Panc1 (cell line): ENCODE data around the gene CAMKK1. TPM values are rescaled to one million over a fixed set of nuclear protein-coding genes. Genes with fewer than 3 reads are reported as not detected.

Experiments used
- ATAC-seq: fragments of 200-7000 bp; cut with Tn5 transposase; 2 replicates; pipeline ENCODE4 v1.9.1; 2020; ENCODE audit warnings: mild to moderate bottlenecking, moderate library complexity
- BruUV-seq: library from RNA; stranded (reverse); fragments of 400-500 nt; replicated peaks from 2 replicates; lab custom pipeline; 2021; lab: Mats Ljungman, UMichigan
- CTCF ChIA-PET: fragments of 300-600 bp; sonication (Branson Sonifier 250); formaldehyde crosslinking; loops from one replicate; lab custom pipeline; 2022; ENCODE audit warnings: antibody characterized with exemption; lab: Charles Lee
- POLR2A ChIA-PET: fragments of 300-600 bp; sonication (Branson Sonifier 250); formaldehyde crosslinking; loops from one replicate; lab custom pipeline; 2022; ENCODE audit warnings: antibody characterized with exemption; lab: Charles Lee
- DNase-seq: peaks from one replicate; pipeline ENCODE4 v3.0.0-alpha.2; 2010; ENCODE audit warnings: low read depth, low spot score
- H3K27ac ChIP-seq: 2 replicates; pipeline ENCODE4 v1.5.1; 2011; ENCODE audit warnings: mild to moderate bottlenecking, low read length, inconsistent platforms
- H3K27me3 ChIP-seq: fragments of 200-500 bp; sonication (Bioruptor generic); 2 replicates; pipeline ENCODE4 v1.6.0; 2014; ENCODE audit warnings: low read length, inconsistent platforms; ENCODE audit not compliant: control insufficient read depth, insufficient read depth
- H3K36me3 ChIP-seq: fragments of 200-500 bp; sonication (Bioruptor generic); 2 replicates; pipeline ENCODE4 v1.5.1; 2014; ENCODE audit warnings: inconsistent platforms, mild to moderate bottlenecking, low read length, moderate library complexity; ENCODE audit not compliant: control insufficient read depth, insufficient read depth
- H3K4me1 ChIP-seq: 2 replicates; pipeline ENCODE4 v1.5.1; 2011; ENCODE audit warnings: inconsistent platforms, mild to moderate bottlenecking, low read length, moderate library complexity; ENCODE audit not compliant: control insufficient read depth, insufficient read depth
- H3K4me3 ChIP-seq, 2 experiments: 2 replicates each; pipeline ENCODE4 v1.5.1; 2011 to 2012; ENCODE audit warnings: low read depth in 2 of 2, low read length in 2 of 2, mild to moderate bottlenecking in 2 of 2, inconsistent platforms in 1 of 2, moderate library complexity in 1 of 2
- H3K9me3 ChIP-seq: fragments of 200-500 bp; sonication (Bioruptor generic); 2 replicates; pipeline ENCODE4 v1.5.1; 2014; ENCODE audit warnings: low read depth, mild to moderate bottlenecking, inconsistent platforms, low read length, moderate library complexity; ENCODE audit not compliant: control insufficient read depth, insufficient read depth
- CTCF ChIP-seq: fragments of 450-650 bp; IDR thresholded peaks from 2 replicates; pipeline ENCODE4 v1.5.1; 2017; ENCODE audit warnings: mild to moderate bottlenecking
- POLR2AphosphoS5 ChIP-seq: IDR thresholded peaks from 2 replicates; pipeline ENCODE4 v1.6.1; 2012; ENCODE audit warnings: mild to moderate bottlenecking, low read depth, low read length, moderate library complexity
- SIN3A ChIP-seq: IDR thresholded peaks from 2 replicates; pipeline ENCODE4 v1.6.1; 2012; ENCODE audit warnings: low read depth, mild to moderate bottlenecking, low read length, moderate library complexity, borderline replicate concordance; ENCODE audit not compliant: insufficient read depth
- TCF7L2 ChIP-seq: IDR thresholded peaks from 2 replicates; pipeline ENCODE4 v1.6.1; 2011; ENCODE audit warnings: mild to moderate bottlenecking, low read depth, low read length, inconsistent platforms
- in situ Hi-C: cut with HindIII; loops from 2 replicates; pipeline ENCODE4 v1.10.0; 2016; ENCODE audit warnings: low sequenced_read_pairs, low pct_unique_long_range_greater_than_20kb
- intact Hi-C: fragments of 100-400 bp; cut with micrococcal nuclease; formaldehyde crosslinking; loops from one replicate; pipeline ENCODE4 v1.10.0; 2022; ENCODE audit not compliant: unreplicated experiment
- total RNA-seq: library from RNA; stranded (reverse); gene quantifications from one replicate; pipeline ENCODE4 v1.2.1, GENCODE V29; 2021; ENCODE audit not compliant: unreplicated experiment
- TF ChIP-seq, protein P1 (sequence below), 2 experiments: IDR thresholded peaks; 2 replicates each; pipeline ENCODE4 v1.6.1; 2011 to 2012; ENCODE audit warnings: low read depth in 2 of 2, control low read depth in 1 of 2, low read length in 1 of 2, mild to moderate bottlenecking in 1 of 2, moderate library complexity in 1 of 2; ENCODE audit not compliant: insufficient read depth in 1 of 2

Gene CAMKK1
- total RNA-seq, 1 experiment from 2014 or later: 6.7 TPM

DNA sequence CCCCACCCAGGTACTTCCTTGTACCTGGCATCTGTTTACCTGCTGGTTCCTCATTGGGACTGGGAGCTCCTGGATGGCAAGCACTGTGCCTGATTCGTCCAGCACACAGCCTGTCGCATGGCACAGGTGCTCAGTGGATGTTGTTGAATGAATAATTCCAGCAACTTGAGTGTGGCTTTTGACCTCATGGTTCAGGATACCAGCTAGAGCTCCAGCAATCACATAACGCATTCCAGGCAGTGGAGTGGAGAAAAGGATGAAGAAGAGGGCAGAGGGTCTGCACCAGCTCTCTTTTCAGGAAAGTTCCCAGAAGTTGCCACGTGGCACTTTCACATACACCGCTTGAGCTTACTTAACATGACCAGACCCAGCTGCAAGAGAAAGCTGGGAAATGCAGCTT lies 1.3 kb upstream of the CAMKK1 start:
- CTCF ChIA-PET: interaction anchor here (0.5 to 1.0 kb wide), 2 partner anchors 20 to 214 kb away, joined by 5 to 7 read pairs; no protein-coding TSS in a partner anchor
- in situ Hi-C loops (no loop called here), intact Hi-C loops (no loop called here)
- Histone ChIP-seq H3K4me3 (no peak overlapping the region), H3K4me1 (peaks cover 31% of the 10 kb centered on the region), H3K27ac (no peak overlapping the region), H3K9me3 (no peaks in the 10 kb centered on the region), H3K36me3 (no peaks in the 10 kb centered on the region; the same call in 1 of the 2 replicates), H3K27me3 (no peaks in the 10 kb centered on the region)
- DNase-seq (no peak), ATAC-seq (no peak)
- BruUV-seq: no TSS peak
- POLR2A ChIA-PET: no interaction called here
- TF ChIP-seq, protein P1, sequence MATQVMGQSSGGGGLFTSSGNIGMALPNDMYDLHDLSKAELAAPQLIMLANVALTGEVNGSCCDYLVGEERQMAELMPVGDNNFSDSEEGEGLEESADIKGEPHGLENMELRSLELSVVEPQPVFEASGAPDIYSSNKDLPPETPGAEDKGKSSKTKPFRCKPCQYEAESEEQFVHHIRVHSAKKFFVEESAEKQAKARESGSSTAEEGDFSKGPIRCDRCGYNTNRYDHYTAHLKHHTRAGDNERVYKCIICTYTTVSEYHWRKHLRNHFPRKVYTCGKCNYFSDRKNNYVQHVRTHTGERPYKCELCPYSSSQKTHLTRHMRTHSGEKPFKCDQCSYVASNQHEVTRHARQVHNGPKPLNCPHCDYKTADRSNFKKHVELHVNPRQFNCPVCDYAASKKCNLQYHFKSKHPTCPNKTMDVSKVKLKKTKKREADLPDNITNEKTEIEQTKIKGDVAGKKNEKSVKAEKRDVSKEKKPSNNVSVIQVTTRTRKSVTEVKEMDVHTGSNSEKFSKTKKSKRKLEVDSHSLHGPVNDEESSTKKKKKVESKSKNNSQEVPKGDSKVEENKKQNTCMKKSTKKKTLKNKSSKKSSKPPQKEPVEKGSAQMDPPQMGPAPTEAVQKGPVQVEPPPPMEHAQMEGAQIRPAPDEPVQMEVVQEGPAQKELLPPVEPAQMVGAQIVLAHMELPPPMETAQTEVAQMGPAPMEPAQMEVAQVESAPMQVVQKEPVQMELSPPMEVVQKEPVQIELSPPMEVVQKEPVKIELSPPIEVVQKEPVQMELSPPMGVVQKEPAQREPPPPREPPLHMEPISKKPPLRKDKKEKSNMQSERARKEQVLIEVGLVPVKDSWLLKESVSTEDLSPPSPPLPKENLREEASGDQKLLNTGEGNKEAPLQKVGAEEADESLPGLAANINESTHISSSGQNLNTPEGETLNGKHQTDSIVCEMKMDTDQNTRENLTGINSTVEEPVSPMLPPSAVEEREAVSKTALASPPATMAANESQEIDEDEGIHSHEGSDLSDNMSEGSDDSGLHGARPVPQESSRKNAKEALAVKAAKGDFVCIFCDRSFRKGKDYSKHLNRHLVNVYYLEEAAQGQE (IDR thresholded peaks at IDR 0.05; ENCODE audit: insufficient read depth in 1 of 2, low read depth in 2 of 2, low read length in 1 of 2): no peak
- TF ChIP-seq POLR2AphosphoS5 (no peak), SIN3A (no peak), CTCF (no peak), TCF7L2 (no peak)

DNA sequence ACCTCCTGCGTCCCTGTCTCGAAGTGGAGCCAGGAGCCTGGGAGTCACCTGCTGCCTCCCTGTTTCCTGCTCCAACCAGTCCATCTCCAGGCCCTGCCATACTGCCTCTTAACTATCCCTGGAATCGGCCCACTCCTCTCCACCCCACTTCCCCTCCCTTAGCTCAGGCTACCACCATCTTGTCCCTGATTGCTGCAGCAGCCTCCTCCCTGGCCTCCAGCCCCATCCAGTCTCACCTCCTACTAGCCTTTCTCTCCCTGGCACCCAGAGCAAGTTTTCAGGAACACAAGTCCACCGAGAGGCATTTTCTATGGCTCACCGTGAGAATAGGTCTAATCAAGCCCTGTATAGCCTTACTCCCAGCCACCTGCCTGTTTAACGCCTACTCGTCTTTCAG lies 865 bp upstream of the CAMKK1 start:
- Histone ChIP-seq H3K36me3 (no peaks in the 10 kb centered on the region; the same call in 1 of the 2 replicates), H3K9me3 (no peaks in the 10 kb centered on the region), H3K4me1 (peaks cover 36% of the 10 kb centered on the region), H3K27ac (peak overlapping the region; percentile 68), H3K4me3 (no peak overlapping the region; a peak in 1 of 4 replicates), H3K27me3 (no peaks in the 10 kb centered on the region)
- in situ Hi-C loops (no loop called here), intact Hi-C loops (no loop called here)
- ChIA-PET CTCF (interaction anchor here (0.7 kb wide), 1 partner anchor 155 kb away, joined by 8 read pairs; no protein-coding TSS in a partner anchor), POLR2A (no interaction called here)
- ATAC-seq (no peak), DNase-seq (no peak)
- TF ChIP-seq POLR2AphosphoS5 (no peak), TCF7L2 (no peak), CTCF (no peak), SIN3A (no peak)
- TF ChIP-seq, protein P1 (IDR thresholded peaks at IDR 0.05; ENCODE audit: insufficient read depth in 1 of 2, low read depth in 2 of 2, low read length in 1 of 2): no peak
- no TSS peak for BruUV-seq
